GM23248 (cell line): ENCODE measurements around the gene CACNA1C. TPM values are rescaled to one million over a fixed set of nuclear protein-coding genes. Genes with fewer than 3 reads are reported as not detected.

Experiments
- DNase-seq: peaks from one replicate; pipeline ENCODE4 v3.0.0-alpha.2; 2015
- H2AFZ ChIP-seq: fragments of 200-600 bp; sonication (generic); 2 replicates; pipeline ENCODE4 v1.6.1; 2016; ENCODE audit warnings: antibody characterized with exemption
- H3F3A ChIP-seq: fragments of 200-600 bp; sonication (generic); 2 replicates; pipeline ENCODE4 v1.6.1; 2016; ENCODE audit warnings: mild to moderate bottlenecking, antibody characterized with exemption, mixed run types; ENCODE audit not compliant: insufficient read depth
- H3K27ac ChIP-seq: fragments of 200-600 bp; sonication (generic); 2 replicates; pipeline ENCODE4 v1.5.1; 2016; ENCODE audit warnings: mild to moderate bottlenecking
- H3K27me3 ChIP-seq: fragments of 200-600 bp; sonication (generic); replicated peaks from 2 replicates; pipeline ENCODE4 v1.6.1; 2016; ENCODE audit warnings: mild to moderate bottlenecking; ENCODE audit not compliant: insufficient read depth
- H3K36me3 ChIP-seq: fragments of 200-600 bp; sonication (generic); 2 replicates; pipeline ENCODE4 v1.6.1; 2016; ENCODE audit warnings: low read depth, mild to moderate bottlenecking
- H3K4me1 ChIP-seq: fragments of 200-600 bp; sonication (generic); 2 replicates; pipeline ENCODE4 v1.6.1; 2016; ENCODE audit warnings: mild to moderate bottlenecking; ENCODE audit not compliant: insufficient read depth
- H3K4me2 ChIP-seq: fragments of 200-600 bp; sonication (generic); one replicate; pipeline ENCODE4 v1.6.1; 2016; ENCODE audit warnings: mild to moderate bottlenecking; ENCODE audit not compliant: unreplicated experiment
- H3K4me3 ChIP-seq: fragments of 200-600 bp; sonication (generic); 2 replicates; pipeline ENCODE4 v1.5.1; 2016; ENCODE audit warnings: mild to moderate bottlenecking
- H3K79me2 ChIP-seq: fragments of 200-600 bp; sonication (generic); 2 replicates; pipeline ENCODE4 v1.6.1; 2016; ENCODE audit warnings: mild to moderate bottlenecking; ENCODE audit not compliant: insufficient read depth
- H3K9ac ChIP-seq: fragments of 200-600 bp; sonication (generic); 2 replicates; pipeline ENCODE4 v1.6.1; 2016; ENCODE audit warnings: mild to moderate bottlenecking
- H3K9me2 ChIP-seq: fragments of 200-600 bp; sonication (generic); 2 replicates; pipeline ENCODE4 v1.6.1; 2016; ENCODE audit warnings: mixed run types, mild to moderate bottlenecking, moderate library complexity; ENCODE audit not compliant: insufficient read depth
- H3K9me3 ChIP-seq: fragments of 200-600 bp; sonication (generic); one replicate; pipeline ENCODE4 v1.6.1; 2017; ENCODE audit warnings: low read depth
- H4K20me1 ChIP-seq: fragments of 200-600 bp; sonication (generic); 2 replicates; pipeline ENCODE4 v1.6.0; 2016; ENCODE audit not compliant: insufficient read depth
- EZH2 ChIP-seq: fragments of 200-600 bp; sonication (generic); IDR thresholded peaks from 2 replicates; pipeline ENCODE4 v1.6.1; 2018; ENCODE audit warnings: antibody characterized with exemption, mild to moderate bottlenecking; ENCODE audit not compliant: insufficient read depth, poor library complexity, severe bottlenecking
- EZH2phosphoT487 ChIP-seq: fragments of 200-600 bp; sonication (generic); IDR thresholded peaks from 2 replicates; pipeline ENCODE4 v1.6.1; 2018; ENCODE audit warnings: antibody characterized with exemption, moderate library complexity, mild to moderate bottlenecking, low read depth; ENCODE audit not compliant: insufficient read depth
- WGBS, 2 experiments: methylation state at CpG; one replicate each; pipeline ENCODE4 v1.1.6; 2015 to 2017; ENCODE audit warnings: low lambda C conversion rate in 2 of 2, low coverage in 1 of 2; ENCODE audit errors: missing lambda C conversion rate in 2 of 2; 5-methylcytosine and 5-hydroxymethylcytosine counted together
- in situ Hi-C: fragments of 300-500 bp; cut with MboI; formaldehyde crosslinking; loops from 2 replicates; pipeline ENCODE4 v1.15.0; 2020
- polyA plus RNA-seq: library from polyadenylated mRNA; unstranded; fragments of >200 nt; fragmentation: Nextera tagmentation; extraction: Ambion mirVana; gene quantifications from 2 replicates; pipeline ENCODE4 v1.2.1, GENCODE V29; 2016
- total RNA-seq: library from RNA; depleted of rRNA; stranded (reverse); fragments of >200 nt; shearing (Covaris generic); gene quantifications from 2 replicates; pipeline ENCODE4 v1.2.3, GENCODE V29; 2014

CACNA1C gene
- total and polyA plus RNA-seq, 2 experiments from 2014 or later, result 4.9 to 11.5 TPM

DNA sequence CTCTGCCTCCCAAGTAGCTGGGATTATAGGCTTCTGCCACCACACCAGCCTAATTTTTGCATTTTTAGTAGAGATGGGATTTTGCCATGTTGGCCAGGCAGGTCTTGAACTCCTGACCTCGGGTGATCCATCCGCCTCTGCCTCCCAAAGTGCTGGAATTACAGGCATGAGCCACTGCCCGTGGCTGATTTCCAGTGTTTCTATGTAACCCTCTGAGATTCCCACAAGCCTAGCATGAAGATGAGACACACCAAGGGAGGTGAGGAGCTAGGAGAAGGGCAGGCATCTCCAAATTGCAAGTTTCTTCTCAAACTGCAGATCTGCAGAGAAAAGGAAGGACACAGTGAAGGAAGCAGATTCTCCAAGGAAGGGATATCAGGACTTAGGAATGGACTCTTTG lies 125.0 kb downstream of the CACNA1C start:
- H3K4me3 ChIP-seq, result no peak overlapping the region
- in situ Hi-C loops, result no loop called here
- H2AFZ ChIP-seq, result no peak overlapping the region
- no peaks in the 10 kb centered on the region for H3K27me3 ChIP-seq
- H3K9me3 ChIP-seq, result no peaks in the 10 kb centered on the region
- H3K9me2 ChIP-seq, result no peaks in the 10 kb centered on the region
- no peak overlapping the region for H3K4me2 ChIP-seq
- no peak overlapping the region for H3K9ac ChIP-seq
- peaks cover 32% of the 10 kb centered on the region for H3K4me1 ChIP-seq
- no peaks in the 10 kb centered on the region for H3K36me3 ChIP-seq
- no peak overlapping the region for H3K27ac ChIP-seq
- no peaks in the 10 kb centered on the region for H4K20me1 ChIP-seq
- WGBS, 2 experiments, result 57% methylated on average over 3 of the region's 3 CpGs
- DNase-seq, result peak; percentile 51
- peaks cover 26% of the 10 kb centered on the region for H3F3A ChIP-seq
- TF ChIP-seq EZH2, result no peak
- TF ChIP-seq EZH2phosphoT487, result no peak
- peaks cover 39% of the 10 kb centered on the region for H3K79me2 ChIP-seq

DNA sequence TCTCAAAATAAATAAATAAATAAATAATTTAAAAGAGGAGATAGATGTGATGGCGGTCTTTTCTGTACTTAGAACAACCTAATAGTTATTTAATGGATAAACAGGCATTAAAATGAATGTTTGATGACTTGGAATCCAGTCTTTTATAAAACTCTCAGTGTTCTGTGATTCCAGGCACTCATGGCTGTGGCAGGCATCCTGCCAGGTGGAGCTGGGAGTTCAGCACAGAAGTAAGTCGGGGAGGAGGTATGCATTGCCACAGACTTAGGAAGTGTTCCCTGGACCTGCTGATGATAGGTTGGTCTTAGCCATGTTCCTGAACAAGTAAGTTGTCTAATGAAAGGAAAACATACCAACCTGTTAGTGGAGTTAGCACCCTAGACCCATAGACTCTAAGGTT lies 126.3 kb downstream of the CACNA1C start:
- TF ChIP-seq EZH2phosphoT487, result no peak
- no peak for TF ChIP-seq EZH2
- 97% methylated on average over 2 of the region's 2 CpGs for WGBS, 2 experiments
- H3K4me3 ChIP-seq, result no peak overlapping the region
- no peaks in the 10 kb centered on the region for H4K20me1 ChIP-seq
- no peak for DNase-seq
- H3K4me2 ChIP-seq, result no peak overlapping the region
- H3K79me2 ChIP-seq, result peaks cover 43% of the 10 kb centered on the region
- in situ Hi-C loops, result no loop called here
- no peaks in the 10 kb centered on the region for H3K9me3 ChIP-seq
- H3K9ac ChIP-seq, result no peak overlapping the region
- no peak overlapping the region for H3K27ac ChIP-seq
- H3K36me3 ChIP-seq, result no peaks in the 10 kb centered on the region
- H3K27me3 ChIP-seq, result no peaks in the 10 kb centered on the region
- H3K4me1 ChIP-seq, result peaks cover 41% of the 10 kb centered on the region
- no peaks in the 10 kb centered on the region for H3K9me2 ChIP-seq
- H3F3A ChIP-seq, result peaks cover 33% of the 10 kb centered on the region
- no peak overlapping the region for H2AFZ ChIP-seq

DNA sequence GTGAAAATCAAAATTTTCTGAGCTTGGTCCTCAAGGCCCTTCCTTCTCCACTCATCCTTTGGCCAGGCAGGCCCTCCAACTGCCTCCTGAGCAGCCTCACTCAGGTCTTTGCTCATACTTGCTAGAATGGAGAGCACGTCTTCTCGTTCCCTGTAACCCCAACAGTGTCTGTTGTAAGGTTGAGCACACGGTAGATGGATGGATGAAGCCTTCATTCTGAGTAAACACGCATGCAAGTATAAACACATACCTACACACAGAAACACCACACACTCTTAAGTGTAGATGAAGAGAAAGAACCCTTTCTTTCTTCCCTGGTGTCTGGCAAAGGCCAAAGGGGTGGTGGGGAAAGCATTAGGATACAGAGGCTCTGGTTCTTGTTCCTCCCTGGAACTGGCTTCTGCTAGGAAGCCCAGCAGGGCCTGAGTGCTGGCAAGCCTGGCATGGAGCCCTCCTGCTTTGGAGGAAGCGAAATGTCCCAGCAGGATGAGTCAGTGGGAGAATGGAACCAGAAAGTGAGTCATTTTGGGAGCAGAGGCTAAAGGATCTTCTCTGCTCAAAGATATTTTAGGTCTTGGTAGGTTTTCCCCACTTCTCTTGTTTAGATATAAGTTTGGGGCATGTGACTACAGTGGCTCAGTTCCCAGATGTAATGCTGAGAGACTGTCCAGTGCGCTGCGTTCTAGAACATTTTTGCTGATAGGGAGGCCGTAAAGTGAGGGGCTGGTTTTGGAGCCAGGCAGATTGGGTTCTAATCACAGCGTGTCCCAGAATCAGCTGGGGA lies 127.4 kb downstream of the CACNA1C start:
- Histone ChIP-seq H3K79me2 (peaks cover 38% of the 10 kb centered on the region), H3F3A (peaks cover 37% of the 10 kb centered on the region), H3K9ac (peak overlapping the region; percentile 51), H4K20me1 (no peaks in the 10 kb centered on the region), H3K4me2 (peak overlapping the region; percentile 42), H3K9me3 (no peaks in the 10 kb centered on the region), H2AFZ (no peak overlapping the region), H3K4me3 (no peak overlapping the region), H3K27ac (peak overlapping the region; percentile 66), H3K36me3 (no peaks in the 10 kb centered on the region), H3K9me2 (no peaks in the 10 kb centered on the region), H3K27me3 (no peaks in the 10 kb centered on the region), H3K4me1 (peaks cover 49% of the 10 kb centered on the region)
- 34 to 37% methylated on average over 9 of the region's 9 CpGs for WGBS, 2 experiments
- peak; percentile 99 for DNase-seq
- in situ Hi-C loops, result no loop called here
- TF ChIP-seq EZH2phosphoT487 (no peak), EZH2 (no peak)

DNA sequence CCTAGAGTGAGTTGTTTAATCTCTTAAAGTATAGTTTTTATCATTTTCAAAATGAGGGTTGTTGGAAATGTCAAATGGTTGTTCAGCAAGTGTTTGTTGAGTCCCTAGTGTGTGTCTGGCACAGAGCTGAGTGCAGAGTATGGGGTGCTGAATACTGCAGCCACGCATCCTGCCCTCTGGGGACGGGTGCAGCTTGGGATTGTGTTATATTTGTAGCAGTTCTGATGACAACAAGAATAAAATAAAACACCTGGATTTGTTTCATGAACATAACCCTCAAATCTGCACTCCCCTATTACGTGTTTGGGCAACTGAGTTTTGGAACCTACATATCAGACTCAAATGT lies 127.9 kb downstream of the CACNA1C start:
- no peak for TF ChIP-seq EZH2phosphoT487
- no peak for TF ChIP-seq EZH2
- H3K27ac ChIP-seq, result peak overlapping the region; percentile 66
- no peaks in the 10 kb centered on the region for H3K36me3 ChIP-seq
- H3K79me2 ChIP-seq, result peaks cover 38% of the 10 kb centered on the region
- in situ Hi-C loops, result no loop called here
- no peaks in the 10 kb centered on the region for H4K20me1 ChIP-seq
- H3K9me3 ChIP-seq, result no peaks in the 10 kb centered on the region
- DNase-seq, result no peak
- no peaks in the 10 kb centered on the region for H3K9me2 ChIP-seq
- H3K27me3 ChIP-seq, result no peaks in the 10 kb centered on the region
- peak overlapping the region; percentile 51; the same call in 1 of the 2 replicates for H3K9ac ChIP-seq
- peak overlapping the region; percentile 10 for H3K4me2 ChIP-seq
- H3K4me3 ChIP-seq, result no peak overlapping the region
- H2AFZ ChIP-seq, result no peak overlapping the region
- peaks cover 49% of the 10 kb centered on the region for H3K4me1 ChIP-seq
- peaks cover 37% of the 10 kb centered on the region for H3F3A ChIP-seq
- 56 to 72% methylated on average over 3 of the region's 3 CpGs for WGBS, 2 experiments
